Smooth muscle cell (in vitro differentiated cells): ENCODE measurements around the gene CDC42BPA. TPM values are rescaled to one million over a fixed set of nuclear protein-coding genes. Genes with fewer than 3 reads are reported as not detected.

ENCODE experiments used
- DNase-seq: peaks from one replicate; lab custom pipeline; 2025; ENCODE audit not compliant: unreplicated experiment; lab: John Stamatoyannopoulos, UW
- H2AFZ ChIP-seq: fragments of 200-600 bp; sonication (generic); 2 replicates; pipeline ENCODE4 v1.6.0; 2016; ENCODE audit warnings: antibody characterized with exemption, low read depth, mild to moderate bottlenecking
- H3F3A ChIP-seq: fragments of 200-600 bp; sonication (generic); 2 replicates; pipeline ENCODE4 v1.6.0; 2017; ENCODE audit warnings: antibody characterized with exemption, low read depth
- H3K27ac ChIP-seq: fragments of 200-600 bp; sonication (generic); 2 replicates; pipeline ENCODE4 v1.5.1; 2016; ENCODE audit warnings: low read depth, mild to moderate bottlenecking
- H3K27me3 ChIP-seq: fragments of 200-600 bp; sonication (generic); 2 replicates; pipeline ENCODE4 v1.6.1; 2016; ENCODE audit warnings: low read depth, mild to moderate bottlenecking
- H3K36me3 ChIP-seq: fragments of 200-600 bp; sonication (generic); 2 replicates; pipeline ENCODE4 v1.5.1; 2016; ENCODE audit warnings: low read depth
- H3K4me1 ChIP-seq: fragments of 200-600 bp; sonication (generic); 2 replicates; pipeline ENCODE4 v1.5.1; 2016; ENCODE audit warnings: low read depth
- H3K4me2 ChIP-seq: fragments of 200-600 bp; sonication (generic); 2 replicates; pipeline ENCODE4 v1.6.0; 2016; ENCODE audit warnings: mild to moderate bottlenecking
- H3K4me3 ChIP-seq: fragments of 200-600 bp; sonication (generic); 2 replicates; pipeline ENCODE4 v1.5.1; 2016; ENCODE audit warnings: mild to moderate bottlenecking
- H3K79me2 ChIP-seq: fragments of 200-600 bp; sonication (generic); 2 replicates; pipeline ENCODE4 v1.6.0; 2016; ENCODE audit warnings: low read depth, mild to moderate bottlenecking
- H3K9ac ChIP-seq: fragments of 200-600 bp; sonication (generic); 2 replicates; pipeline ENCODE4 v1.6.0; 2016; ENCODE audit warnings: low read depth
- H3K9me3 ChIP-seq: fragments of 200-600 bp; sonication (generic); replicated peaks from 2 replicates; pipeline ENCODE4 v1.5.1; 2016; ENCODE audit warnings: low read depth
- H4K20me1 ChIP-seq: fragments of 200-600 bp; sonication (generic); 2 replicates; pipeline ENCODE4 v1.6.0; 2016; ENCODE audit warnings: low read depth
- CTCF ChIP-seq: fragments of 200-600 bp; sonication (generic); IDR thresholded peaks from 2 replicates; pipeline ENCODE4 v1.5.1; 2017; ENCODE audit warnings: borderline replicate concordance, mild to moderate bottlenecking, antibody characterized with exemption; ENCODE audit not compliant: insufficient read depth, poor library complexity, severe bottlenecking
- WGBS: methylation state at CpG from one replicate; pipeline ENCODE4 v1.1.7; 2016; ENCODE audit warnings: low lambda C conversion rate; 5-methylcytosine and 5-hydroxymethylcytosine counted together
- polyA plus RNA-seq: library from polyadenylated mRNA; unstranded; fragments of >200 nt; fragmentation: Nextera tagmentation; extraction: Ambion mirVana; gene quantifications from 2 replicates; pipeline ENCODE4 v1.2.1, GENCODE V29; 2016
- total RNA-seq: library from RNA; depleted of rRNA; stranded (reverse); fragments of >200 nt; gene quantifications from 2 replicates; pipeline ENCODE4 v1.2.3, GENCODE V29; 2014

The CDC42BPA gene
- total and polyA plus RNA-seq, 2 experiments from 2014 or later = 14.8 to 34.9 TPM

- no peaks in the 10 kb centered on the region for H4K20me1 ChIP-seq
- no peaks in the 10 kb centered on the region for H3K79me2 ChIP-seq
- no peak overlapping the region for H2AFZ ChIP-seq
- TF ChIP-seq CTCF = no peak
- WGBS = 91% methylated on average over 12 of the region's 13 CpGs
- H3K9me3 ChIP-seq = no peaks in the 10 kb centered on the region
- H3K4me3 ChIP-seq = no peak overlapping the region
- H3K9ac ChIP-seq = no peak overlapping the region
- no peaks in the 10 kb centered on the region for H3K4me1 ChIP-seq
- H3K36me3 ChIP-seq = no peaks in the 10 kb centered on the region
- no peaks in the 10 kb centered on the region for H3K27me3 ChIP-seq
- no peak overlapping the region for H3K27ac ChIP-seq
- H3F3A ChIP-seq = no peaks in the 10 kb centered on the region
- no peak for DNase-seq
- no peak overlapping the region for H3K4me2 ChIP-seq
These were observed 357.1 kb downstream of the CDC42BPA start for GRCh38 chr1:226960944-226961765.

GRCh38 chr1:226960256-226960655 lies 358.0 kb downstream of the CDC42BPA start:
- no peak overlapping the region for H3K9ac ChIP-seq
- no peak overlapping the region for H3K4me3 ChIP-seq
- H3K9me3 ChIP-seq = no peaks in the 10 kb centered on the region
- H2AFZ ChIP-seq = no peak overlapping the region
- no peaks in the 10 kb centered on the region for H3K36me3 ChIP-seq
- DNase-seq = no peak
- no peaks in the 10 kb centered on the region for H3K4me1 ChIP-seq
- H3K27me3 ChIP-seq = no peaks in the 10 kb centered on the region
- H3K79me2 ChIP-seq = no peaks in the 10 kb centered on the region
- WGBS = 82% methylated on average over 3 of the region's 5 CpGs
- H3K27ac ChIP-seq = no peak overlapping the region
- TF ChIP-seq CTCF = no peak
- H4K20me1 ChIP-seq = no peaks in the 10 kb centered on the region
- H3F3A ChIP-seq = no peaks in the 10 kb centered on the region
- H3K4me2 ChIP-seq = no peak overlapping the region

GRCh38 chr1:226958300-226958699 lies 360.0 kb downstream of the CDC42BPA start:
- no peak for DNase-seq
- H2AFZ ChIP-seq = no peak overlapping the region
- H3K9ac ChIP-seq = no peak overlapping the region
- no peak overlapping the region for H3K4me3 ChIP-seq
- 93% methylated on average over 13 of the region's 13 CpGs for WGBS
- H3K79me2 ChIP-seq = no peaks in the 10 kb centered on the region
- TF ChIP-seq CTCF = no peak
- H3K27ac ChIP-seq = no peak overlapping the region
- H4K20me1 ChIP-seq = no peaks in the 10 kb centered on the region
- H3K4me1 ChIP-seq = no peaks in the 10 kb centered on the region
- no peak overlapping the region for H3K4me2 ChIP-seq
- H3K36me3 ChIP-seq = no peaks in the 10 kb centered on the region
- no peaks in the 10 kb centered on the region for H3K9me3 ChIP-seq
- H3K27me3 ChIP-seq = no peaks in the 10 kb centered on the region
- H3F3A ChIP-seq = no peaks in the 10 kb centered on the region

GRCh38 chr1:226957714-226958113 lies 360.6 kb downstream of the CDC42BPA start:
- 97% methylated on average over 11 of the region's 11 CpGs for WGBS
- H4K20me1 ChIP-seq = no peaks in the 10 kb centered on the region
- H3K9ac ChIP-seq = no peak overlapping the region

More at GRCh38 chr1:226957714-226958113, 360.6 kb downstream of the CDC42BPA start:
- no peak overlapping the region for H2AFZ ChIP-seq
- no peak overlapping the region for H3K27ac ChIP-seq
- H3K27me3 ChIP-seq = no peaks in the 10 kb centered on the region
- H3K4me1 ChIP-seq = no peaks in the 10 kb centered on the region
- no peak overlapping the region for H3K4me3 ChIP-seq
- H3K4me2 ChIP-seq = no peak overlapping the region
- H3K36me3 ChIP-seq = no peaks in the 10 kb centered on the region
- no peak for TF ChIP-seq CTCF
- DNase-seq = no peak
- H3K79me2 ChIP-seq = no peaks in the 10 kb centered on the region
- no peaks in the 10 kb centered on the region for H3K9me3 ChIP-seq
- no peaks in the 10 kb centered on the region for H3F3A ChIP-seq
